Measurements from ENCODE around the gene LACTB.

LACTB gene

GRCh38 chr15:63157891-63158431 is 36.3 kb downstream of the LACTB start:
- Histone ChIP-seq H3K79me2 (ENCODE audit: insufficient read depth, low read length) (peaks cover 12% of the 10 kb centered on the region; the same call in 1 of the 2 replicates), H4K20me1 (ENCODE audit: insufficient read depth, low read length) (no peaks in the 10 kb centered on the region)
- TF ChIP-seq EZH2 (IDR thresholded peaks at IDR 0.05; ENCODE audit: borderline replicate concordance, low read length) (no peak), CTCF (IDR thresholded peaks at IDR 0.05; ENCODE audit: low read length) (no peak)

GRCh38 chr15:63160638-63161037 is 39.0 kb downstream of the LACTB start:
- Histone ChIP-seq H3K36me3 (ENCODE audit: insufficient read depth, low read length) (no peaks in the 10 kb centered on the region), H3K9me2 (ENCODE audit: low read depth, low read length) (no peaks in the 10 kb centered on the region)

More at GRCh38 chr15:63157891-63158431, 36.3 kb downstream of the LACTB start:
- peak overlapping the region; percentile 54; the same call in 1 of the 2 replicates for H2AFZ ChIP-seq (ENCODE audit: low read length)
- no peaks in the 10 kb centered on the region for H3K9me2 ChIP-seq (ENCODE audit: low read depth, low read length)
- H3F3A ChIP-seq (ENCODE audit: insufficient read depth, low read length), result no peaks in the 10 kb centered on the region
- H3K36me3 ChIP-seq (ENCODE audit: insufficient read depth, low read length), result peaks cover 17% of the 10 kb centered on the region; the same call in 1 of the 2 replicates
- H3K4me2 ChIP-seq (ENCODE audit: low read length), result peak overlapping the region; percentile 89
- peak overlapping the region; percentile 85 for H3K9ac ChIP-seq (ENCODE audit: low read length)
- no peaks in the 10 kb centered on the region for H3K27me3 ChIP-seq (ENCODE audit: insufficient read depth, low read length)
- no peaks in the 10 kb centered on the region for H3K9me3 ChIP-seq (ENCODE audit: low read length)
- peaks cover 18% of the 10 kb centered on the region for H3K4me1 ChIP-seq (ENCODE audit: insufficient read depth, low read length, severe bottlenecking)
- H3K4me3 ChIP-seq (ENCODE audit: low read depth, low read length, poor library complexity, severe bottlenecking), result peak overlapping the region; percentile 83
- peak overlapping the region; percentile 76 for H3K27ac ChIP-seq (ENCODE audit: low read depth, low read length, poor library complexity, severe bottlenecking)

GRCh38 chr15:63163217-63163616 is 41.6 kb downstream of the LACTB start:
- Histone ChIP-seq H3K4me1 (ENCODE audit: insufficient read depth, low read length, severe bottlenecking) (peaks cover 1% of the 10 kb centered on the region), H3K27ac (ENCODE audit: low read depth, low read length, poor library complexity, severe bottlenecking) (no peak overlapping the region), H3K9me2 (ENCODE audit: low read depth, low read length) (no peaks in the 10 kb centered on the region), H4K20me1 (ENCODE audit: insufficient read depth, low read length) (no peaks in the 10 kb centered on the region), H3K9ac (ENCODE audit: low read length) (no peak overlapping the region), H3K9me3 (ENCODE audit: low read length) (no peaks in the 10 kb centered on the region), H3K79me2 (ENCODE audit: insufficient read depth, low read length) (no peaks in the 10 kb centered on the region), H3F3A (ENCODE audit: insufficient read depth, low read length) (no peaks in the 10 kb centered on the region), H3K4me3 (ENCODE audit: low read depth, low read length, poor library complexity, severe bottlenecking) (no peak overlapping the region), H3K4me2 (ENCODE audit: low read length) (no peak overlapping the region), H3K27me3 (ENCODE audit: insufficient read depth, low read length) (no peaks in the 10 kb centered on the region), H2AFZ (ENCODE audit: low read length) (no peak overlapping the region), H3K36me3 (ENCODE audit: insufficient read depth, low read length) (no peaks in the 10 kb centered on the region)
- no peak for TF ChIP-seq CTCF (IDR thresholded peaks at IDR 0.05; ENCODE audit: low read length)
- TF ChIP-seq EZH2 (IDR thresholded peaks at IDR 0.05; ENCODE audit: borderline replicate concordance, low read length), result no peak

More at GRCh38 chr15:63160638-63161037, 39.0 kb downstream of the LACTB start:
- H3K9ac ChIP-seq (ENCODE audit: low read length), result no peak overlapping the region
- no peaks in the 10 kb centered on the region for H4K20me1 ChIP-seq (ENCODE audit: insufficient read depth, low read length)
- no peak overlapping the region for H3K4me2 ChIP-seq (ENCODE audit: low read length)
- H2AFZ ChIP-seq (ENCODE audit: low read length), result no peak overlapping the region
- no peaks in the 10 kb centered on the region for H3F3A ChIP-seq (ENCODE audit: insufficient read depth, low read length)
- no peaks in the 10 kb centered on the region for H3K9me3 ChIP-seq (ENCODE audit: low read length)
- H3K4me1 ChIP-seq (ENCODE audit: insufficient read depth, low read length, severe bottlenecking), result peaks cover 15% of the 10 kb centered on the region
- no peak overlapping the region for H3K4me3 ChIP-seq (ENCODE audit: low read depth, low read length, poor library complexity, severe bottlenecking)
- TF ChIP-seq EZH2 (IDR thresholded peaks at IDR 0.05; ENCODE audit: borderline replicate concordance, low read length) (no peak), CTCF (IDR thresholded peaks at IDR 0.05; ENCODE audit: low read length) (no peak)
- H3K79me2 ChIP-seq (ENCODE audit: insufficient read depth, low read length), result peaks cover 12% of the 10 kb centered on the region; the same call in 1 of the 2 replicates
- no peaks in the 10 kb centered on the region for H3K27me3 ChIP-seq (ENCODE audit: insufficient read depth, low read length)
- H3K27ac ChIP-seq (ENCODE audit: low read depth, low read length, poor library complexity, severe bottlenecking), result no peak overlapping the region
